GOT3 (cell line): ENCODE results near the gene MCUB.
"Not testable (repeated sequence)": the region's sequence is repeated elsewhere in the genome, so short reads cannot be mapped to it uniquely, and the experiment has no call there.

Experiments
- DNase-seq: peaks from one replicate; lab custom pipeline; 2025; ENCODE audit warnings: mixed read lengths; lab: John Stamatoyannopoulos, UW

Gene MCUB

DNA sequence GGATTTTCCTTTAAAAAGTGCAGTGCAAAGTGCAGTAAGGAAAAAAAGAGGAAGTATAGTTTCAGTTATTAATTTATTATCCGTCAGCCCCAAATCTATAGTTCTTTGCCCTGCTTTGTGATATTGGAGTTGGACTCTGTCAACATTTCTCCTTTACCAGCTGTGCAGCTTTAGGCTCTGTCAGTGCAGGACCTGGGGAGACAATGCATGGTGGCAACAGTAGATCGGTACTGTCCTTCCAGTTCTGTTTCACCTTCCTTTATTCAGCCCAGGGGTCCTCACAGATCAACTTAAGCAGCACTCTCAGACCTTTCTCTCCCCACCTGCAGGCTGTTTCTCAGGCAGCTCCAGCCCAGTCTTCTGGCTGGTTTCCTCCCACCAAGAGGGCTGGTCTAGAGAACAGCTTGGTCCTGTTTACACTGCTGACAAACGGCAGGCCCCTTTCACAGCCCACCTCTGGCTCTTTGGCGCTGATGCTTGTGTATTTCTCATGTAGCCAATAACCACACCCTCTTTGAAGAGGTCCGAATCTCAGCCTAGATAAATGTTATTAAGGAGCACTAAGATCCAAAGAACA lies 71.6 kb downstream of the MCUB start:
- DNase-seq: no peak

DNA sequence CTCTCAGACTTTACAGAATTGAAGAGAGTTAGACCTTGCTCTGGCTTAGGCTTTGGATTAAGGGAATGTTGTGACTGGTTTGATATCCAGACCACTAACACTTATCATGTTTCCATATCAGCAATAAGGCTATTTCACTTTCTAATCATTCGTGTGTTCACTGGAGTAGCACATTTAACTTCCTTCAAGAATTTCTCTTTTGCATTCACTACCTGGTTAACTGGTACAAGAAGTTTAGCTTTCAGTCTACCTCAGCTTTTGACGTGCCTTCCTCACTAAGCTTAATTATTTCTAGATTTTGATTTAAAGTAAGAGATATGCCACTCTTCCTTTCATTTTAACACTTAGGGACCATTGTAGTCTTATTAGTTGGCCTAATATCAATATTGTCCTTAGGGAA lies 80.6 kb downstream of the MCUB start:
- no peak for DNase-seq

DNA sequence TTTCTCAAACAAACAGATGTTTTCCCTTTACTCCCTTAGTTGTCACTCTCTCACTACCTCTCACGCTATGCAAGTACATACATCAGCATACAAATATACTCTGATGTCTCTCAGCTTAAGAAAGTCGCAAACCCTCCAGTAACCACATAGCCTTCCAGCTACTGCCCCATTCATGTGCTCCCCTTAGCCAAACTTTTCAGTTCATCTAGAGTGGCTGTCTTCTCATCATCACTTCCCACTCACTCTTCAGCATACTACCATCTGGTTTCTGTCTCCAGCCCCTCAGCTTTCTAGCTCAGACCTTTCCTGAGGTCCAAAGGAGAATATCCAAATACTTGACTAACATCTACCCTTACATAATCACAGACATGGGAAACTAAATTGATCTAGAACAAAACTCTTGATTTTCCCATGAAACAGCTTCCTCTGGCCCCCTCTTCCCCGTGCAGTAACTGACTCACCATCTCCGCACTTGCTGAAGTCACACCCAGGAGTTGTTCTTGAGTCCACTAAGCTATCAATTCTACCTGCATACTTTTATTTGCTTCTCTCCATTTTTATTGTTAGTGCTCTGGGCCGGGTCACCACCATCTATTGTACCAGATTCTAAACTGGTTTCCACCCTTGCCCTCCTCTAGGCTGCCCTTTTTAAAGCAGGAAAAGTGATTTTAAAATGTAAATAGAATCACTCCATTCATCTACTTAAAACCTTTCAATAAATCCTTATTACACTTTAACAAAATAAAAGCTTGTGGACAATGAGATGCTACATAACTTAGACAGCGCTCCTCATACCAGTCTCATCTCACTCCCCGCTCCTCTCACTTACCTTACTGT lies 86.0 kb downstream of the MCUB start:
- no peak for DNase-seq

DNA sequence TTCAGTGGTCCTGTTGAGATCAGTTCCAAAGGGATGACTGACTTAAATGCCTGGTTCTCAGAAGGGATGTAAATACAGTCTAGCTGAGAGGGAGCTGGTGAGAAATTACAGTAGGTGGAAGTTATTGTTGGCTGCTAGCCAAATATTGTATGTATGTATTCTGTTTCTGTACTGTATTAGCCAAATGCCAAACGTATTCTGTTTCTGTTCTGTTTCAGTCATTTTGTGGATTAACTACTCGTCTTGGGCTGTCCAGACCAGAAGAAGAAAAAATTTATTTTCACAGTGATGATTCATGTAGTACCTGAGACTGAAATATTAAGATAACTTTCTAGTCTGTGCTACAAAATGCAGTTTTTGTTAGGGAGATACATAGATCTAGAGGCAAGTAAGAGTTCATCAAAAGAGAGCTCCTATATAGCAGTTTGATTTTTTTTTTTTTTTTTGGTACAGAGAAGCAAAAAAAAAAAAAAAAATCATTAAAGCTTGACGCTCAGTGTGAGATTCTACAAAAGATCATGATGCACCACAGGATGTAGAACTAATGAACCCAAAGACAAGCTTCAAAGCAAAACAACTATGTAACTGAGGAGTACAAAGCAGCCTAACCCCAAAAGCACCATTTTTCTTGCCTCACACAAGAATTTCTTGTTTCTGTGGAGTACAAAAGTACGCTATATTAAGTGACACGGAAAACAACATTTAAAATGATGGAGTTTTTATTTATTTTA lies 88.4 kb downstream of the MCUB start:
- DNase-seq: no peak

DNA sequence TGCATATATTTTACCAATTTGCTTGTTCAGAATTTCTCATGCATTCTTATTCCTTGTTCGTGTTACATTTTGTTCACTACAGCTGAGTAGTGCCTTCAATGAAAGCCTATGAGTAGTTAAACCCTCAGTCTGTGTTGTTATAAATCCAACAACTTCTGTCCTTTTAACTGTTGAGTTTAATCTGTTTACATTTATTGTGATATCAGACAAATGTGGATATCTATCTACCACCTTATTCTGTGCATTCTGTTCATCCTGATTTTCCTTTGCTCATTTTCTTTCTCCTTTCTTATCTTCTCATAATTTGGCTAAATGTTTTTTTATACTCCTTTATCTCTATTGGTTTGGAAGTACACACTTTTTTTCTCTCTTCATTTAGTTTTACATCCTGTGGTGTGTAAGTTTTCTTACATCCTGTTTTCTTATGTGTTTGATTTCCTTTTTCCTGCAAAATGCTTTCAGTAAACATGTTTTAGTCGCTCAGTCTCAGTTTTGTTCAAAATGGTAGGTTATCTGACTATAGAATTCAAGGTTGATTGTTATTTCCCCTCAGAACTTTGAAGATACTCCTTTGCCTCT lies 89.0 kb downstream of the MCUB start:
- no peak for DNase-seq

DNA sequence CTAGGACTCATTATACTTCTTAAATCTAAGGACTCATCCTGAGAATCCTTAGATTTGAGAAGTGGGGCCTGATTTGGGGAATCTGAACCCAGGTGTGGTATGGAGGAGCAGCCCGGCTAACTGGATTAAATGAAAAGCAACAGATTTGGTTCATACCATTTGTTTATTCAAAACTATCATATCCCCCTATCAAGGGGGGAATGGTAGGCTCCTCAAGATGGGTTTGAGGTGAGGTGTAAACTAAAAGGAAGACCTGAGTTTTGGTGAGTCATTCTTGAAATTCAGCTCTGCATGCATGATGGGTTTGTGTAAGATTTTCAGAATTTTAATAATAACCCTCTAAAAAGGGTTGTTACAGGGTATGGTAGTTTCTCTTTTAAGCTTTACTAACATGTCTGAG lies 89.8 kb downstream of the MCUB start:
- no peak for DNase-seq

DNA sequence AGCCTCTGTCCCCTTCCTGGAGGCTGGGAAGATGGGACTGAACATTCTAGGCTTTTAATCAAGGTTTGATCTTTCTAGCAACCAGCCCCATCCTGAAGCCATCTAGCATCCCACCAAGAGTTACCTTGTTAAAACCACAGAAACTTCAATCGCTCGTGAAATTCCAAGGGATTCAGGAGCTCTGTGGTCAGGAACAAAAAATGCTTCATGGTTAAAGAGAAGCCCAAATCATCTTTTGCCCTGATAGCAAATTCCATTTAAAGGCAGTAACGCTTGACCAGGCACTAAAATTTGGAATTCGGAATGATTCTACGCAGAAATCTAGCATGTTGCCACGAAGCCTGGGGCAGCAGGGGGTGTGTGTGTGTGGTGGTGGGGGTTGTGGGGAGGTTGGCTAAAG lies 95.3 kb downstream of the MCUB start:
- no peak for DNase-seq

DNA sequence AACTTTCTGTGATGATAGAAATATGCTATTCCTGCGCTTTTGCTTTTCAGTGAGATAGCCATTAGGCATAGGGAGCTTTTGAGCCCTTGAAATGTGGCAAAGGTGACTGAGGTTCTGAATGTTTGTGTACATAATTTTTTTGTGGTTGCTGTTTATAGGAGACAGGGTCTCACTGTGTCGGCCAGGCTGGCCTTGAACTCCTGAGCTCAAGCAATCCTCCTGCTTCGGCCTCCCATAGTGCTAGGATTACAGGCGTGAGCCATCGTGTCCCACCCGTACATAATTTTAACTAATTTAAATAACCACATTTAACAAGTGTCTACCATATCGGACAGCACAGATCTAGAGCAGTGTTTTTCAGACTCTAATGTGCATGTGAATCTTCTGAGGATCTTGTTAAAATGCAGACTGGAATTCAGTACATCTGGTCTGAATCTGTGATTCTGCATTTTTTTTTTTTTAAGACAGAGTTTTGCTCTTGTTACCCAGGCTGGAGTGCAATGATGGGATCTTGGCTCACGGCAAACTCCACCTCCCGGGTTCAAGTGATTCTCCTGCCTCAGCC lies 97.9 kb downstream of the MCUB start:
- DNase-seq: no peak

DNA sequence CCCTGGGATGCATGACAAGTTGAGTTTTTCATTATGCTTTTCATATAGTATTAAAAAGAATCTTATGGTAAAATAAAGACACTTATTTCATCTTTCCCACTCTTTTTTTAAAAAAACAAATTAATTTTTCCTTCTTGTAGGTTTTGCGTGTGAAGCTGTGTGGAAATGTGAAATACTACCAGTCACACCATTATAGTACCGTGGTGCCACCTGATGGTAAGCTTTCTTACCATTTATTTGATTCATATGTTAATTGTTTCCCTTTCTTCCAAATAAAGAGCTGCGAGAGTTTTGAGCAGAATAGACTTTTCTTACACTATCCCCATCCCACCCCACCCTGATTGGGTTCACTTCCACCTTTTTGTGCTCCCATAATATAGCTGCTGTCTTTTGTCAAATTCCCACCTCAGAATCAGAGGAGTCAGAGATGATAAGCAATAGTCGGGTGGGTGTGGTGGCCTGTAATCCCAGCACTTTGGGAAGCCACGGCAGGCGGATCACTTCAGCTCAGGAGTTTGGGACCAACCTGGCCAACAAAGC lies 98.9 kb downstream of the MCUB start:
- DNase-seq: no peak

DNA sequence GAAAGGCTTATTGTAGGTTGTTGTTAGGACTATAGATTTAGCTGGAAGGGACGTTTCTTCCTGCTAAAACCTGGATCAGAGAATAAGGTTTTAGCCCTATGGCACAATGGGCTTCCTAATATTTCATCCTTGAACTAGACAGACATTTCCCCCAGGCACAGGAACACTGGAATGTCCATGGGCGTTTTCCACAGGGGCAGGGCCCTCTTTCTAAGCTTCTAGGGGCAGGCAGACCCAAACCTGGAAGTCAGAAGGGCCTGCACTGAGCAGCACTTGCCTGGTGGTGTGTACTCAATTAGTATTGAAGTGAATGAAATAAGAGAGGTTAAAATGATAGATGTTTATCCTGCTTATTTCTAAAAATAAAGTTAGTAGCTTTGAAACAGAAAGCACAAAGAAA lies 102.1 kb downstream of the MCUB start:
- no peak for DNase-seq

DNA sequence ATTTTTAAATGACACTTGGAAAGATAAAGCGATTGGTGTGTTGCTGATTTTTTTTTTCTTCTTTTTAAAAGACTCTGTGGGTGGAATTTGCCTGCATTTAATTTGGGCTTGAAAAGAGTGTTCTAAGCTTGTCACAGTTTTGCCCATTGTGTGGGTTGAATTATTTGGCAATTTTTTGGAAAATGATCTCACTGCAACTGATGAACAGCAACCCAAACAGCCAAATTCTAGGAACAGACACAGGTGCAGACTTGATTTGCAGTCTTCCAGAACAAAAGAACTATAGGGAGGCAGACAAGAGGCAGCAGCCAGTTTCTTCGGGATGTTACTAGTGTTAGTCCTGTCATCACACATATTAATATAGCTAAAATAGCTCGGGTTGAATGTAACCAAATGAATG lies 102.7 kb downstream of the MCUB start:
- no peak for DNase-seq

DNA sequence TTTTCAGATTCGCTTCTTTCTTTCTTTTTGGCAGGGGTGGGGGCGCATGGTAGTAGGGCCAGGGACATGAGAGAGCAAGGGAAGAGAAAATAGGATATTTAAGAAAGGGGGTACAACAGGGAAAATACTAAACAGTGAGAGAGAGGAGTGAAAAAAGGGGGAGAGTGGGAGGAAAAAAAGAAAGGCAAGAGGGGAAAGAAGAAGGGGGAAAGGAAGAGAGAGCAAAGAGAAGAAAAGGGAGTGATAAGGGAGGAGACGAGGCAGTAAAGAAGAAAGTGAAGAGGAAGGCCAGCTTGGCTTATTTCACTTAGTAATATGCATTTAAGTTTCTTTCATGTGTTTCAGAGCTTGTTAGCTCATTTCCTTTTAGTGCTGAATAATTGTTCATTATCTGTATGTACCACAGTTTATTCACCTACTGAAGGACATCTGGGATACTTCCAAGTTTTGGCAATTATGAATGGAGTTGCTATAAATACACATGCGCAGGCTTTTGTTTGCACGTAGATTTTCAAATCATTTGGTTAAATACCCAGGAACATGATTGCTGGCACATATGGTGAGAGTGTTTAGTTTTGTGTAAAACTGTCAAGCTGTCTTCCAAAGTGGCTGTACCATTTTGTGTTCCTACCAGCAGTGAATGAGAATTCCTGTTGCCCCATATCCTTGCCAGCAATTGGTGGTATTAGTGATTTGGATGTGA lies 105.9 kb downstream of the MCUB start:
- DNase-seq: no peak

DNA sequence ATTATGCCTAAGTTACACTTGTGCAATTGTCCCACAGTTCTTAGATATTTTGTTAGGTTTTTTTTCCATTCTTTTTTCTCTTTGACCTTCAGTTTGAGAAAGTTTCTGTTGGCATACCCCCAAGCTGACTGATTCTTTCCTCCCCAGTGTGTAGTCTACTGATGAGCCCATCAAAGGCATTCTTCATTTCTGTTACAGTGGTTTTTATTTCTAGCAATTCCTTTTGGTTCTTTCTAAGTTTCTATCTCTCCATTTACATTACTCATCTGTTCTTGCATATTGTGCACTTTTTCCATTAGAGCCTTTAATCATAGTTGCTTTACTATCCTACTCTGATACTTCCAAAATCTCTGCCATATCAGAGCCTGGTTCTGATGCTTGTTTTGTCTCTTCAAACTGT lies 111.3 kb downstream of the MCUB start:
- no peak for DNase-seq

DNA sequence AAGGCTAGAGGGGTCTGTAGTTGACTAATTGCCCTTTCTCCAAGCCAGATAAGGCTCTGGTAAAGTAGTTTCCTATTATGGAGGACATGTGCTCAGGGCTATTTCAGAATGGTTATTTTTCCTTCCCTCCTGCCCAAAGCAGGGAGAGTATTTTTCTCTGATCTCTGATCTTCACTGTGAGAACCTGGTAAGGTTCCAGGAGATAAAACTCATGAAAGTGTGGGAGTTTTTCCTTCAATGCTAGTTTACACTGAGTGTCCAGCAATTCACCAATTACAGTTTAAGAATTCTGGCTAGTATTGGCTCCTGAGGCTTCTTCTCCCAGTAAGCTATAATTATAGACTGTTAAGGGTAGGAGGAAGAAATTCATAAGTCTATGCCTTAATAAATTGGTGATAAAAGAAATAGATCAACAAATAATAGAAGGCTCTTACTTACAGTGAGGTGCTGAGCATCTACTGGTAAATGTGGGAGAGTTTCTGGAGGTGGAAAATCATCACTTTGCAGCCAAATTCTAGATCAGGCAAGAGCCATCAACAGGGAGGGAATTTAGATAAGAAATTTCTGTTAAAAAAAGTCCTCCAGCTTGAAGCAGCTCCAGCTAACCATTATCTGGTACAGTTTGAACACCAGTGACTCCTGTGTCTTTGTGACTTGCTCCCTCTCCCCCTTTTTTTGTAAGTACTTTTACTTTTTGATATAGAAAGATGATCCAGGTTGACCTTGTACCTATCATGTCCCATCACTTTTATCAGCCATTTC lies 112.3 kb downstream of the MCUB start:
- no peak for DNase-seq

DNA sequence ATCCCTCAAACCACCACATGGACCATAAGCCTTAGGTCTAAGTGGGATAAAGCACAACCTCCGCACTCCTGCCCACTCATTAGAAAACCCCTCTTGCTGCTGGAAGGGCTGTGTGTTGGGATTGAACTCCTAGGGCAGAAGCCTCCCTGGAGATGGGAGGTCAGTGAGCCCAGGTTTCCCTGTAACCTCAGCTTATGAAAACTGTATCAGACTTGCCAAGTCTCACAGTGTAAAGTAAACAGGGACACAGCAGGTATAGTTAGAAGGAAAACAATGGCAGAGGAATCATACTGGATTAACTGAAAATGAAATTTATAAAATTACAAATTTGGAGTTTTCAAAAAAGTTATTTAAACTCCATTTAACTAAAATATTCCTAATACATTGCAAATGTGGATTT lies 113.3 kb downstream of the MCUB start:
- no peak for DNase-seq

DNA sequence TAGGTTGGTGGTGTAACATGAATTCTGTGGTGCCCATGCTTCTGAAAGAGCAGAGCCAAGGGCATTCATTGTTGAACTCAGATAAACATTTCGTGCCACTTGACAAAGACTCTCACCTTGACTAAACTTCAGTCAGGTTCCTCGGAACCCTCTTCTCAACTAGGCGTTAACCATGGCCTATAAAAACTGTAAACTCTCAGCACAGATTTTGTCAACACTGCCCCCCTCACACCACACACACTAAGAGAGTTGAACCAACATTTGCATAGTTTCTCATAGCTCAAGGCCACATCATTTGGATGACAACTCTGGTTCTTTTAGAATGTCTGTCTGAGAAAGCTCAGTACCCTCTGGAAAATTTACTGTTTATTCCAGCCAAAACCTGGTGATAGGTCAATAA lies 115.1 kb downstream of the MCUB start:
- no peak for DNase-seq

DNA sequence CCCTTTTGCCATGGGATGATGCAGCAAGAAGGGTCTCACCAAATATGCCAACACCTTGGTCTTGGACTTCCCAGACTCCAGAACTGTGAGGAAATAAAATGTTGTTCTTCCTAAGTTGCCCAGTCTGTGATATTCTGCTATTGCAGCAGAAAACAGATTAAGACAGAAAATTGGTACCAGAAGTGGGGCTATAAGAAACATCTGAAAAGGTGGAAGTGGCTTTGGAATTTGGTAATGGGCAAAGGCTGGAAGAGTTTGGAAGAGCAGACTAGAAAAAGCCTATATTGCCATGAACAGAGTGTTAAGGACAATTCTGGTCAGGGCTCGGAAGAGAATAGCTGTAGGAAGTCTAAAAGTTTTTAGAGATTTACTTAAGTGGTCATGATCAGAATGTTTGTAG lies 115.8 kb downstream of the MCUB start:
- DNase-seq: no peak

DNA sequence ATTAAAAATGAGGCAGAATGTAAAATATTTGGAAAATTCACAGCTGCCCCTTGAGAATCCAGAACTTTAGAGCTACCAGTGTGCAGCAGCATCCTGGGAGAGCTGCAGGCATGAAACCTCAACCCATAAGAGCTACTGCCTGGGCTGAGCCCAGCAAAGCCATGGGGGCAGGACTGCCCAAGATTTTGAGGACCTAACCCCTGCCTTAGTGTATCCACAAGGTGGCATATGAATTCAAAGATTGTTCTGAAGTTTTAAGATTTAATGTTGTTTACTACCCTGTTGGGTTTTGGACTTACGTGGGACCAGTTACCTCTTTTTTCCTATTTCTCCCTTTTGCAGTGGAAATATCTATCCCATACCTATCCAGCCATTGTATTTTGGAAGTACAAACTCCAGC lies 116.8 kb downstream of the MCUB start:
- DNase-seq: no peak

DNA sequence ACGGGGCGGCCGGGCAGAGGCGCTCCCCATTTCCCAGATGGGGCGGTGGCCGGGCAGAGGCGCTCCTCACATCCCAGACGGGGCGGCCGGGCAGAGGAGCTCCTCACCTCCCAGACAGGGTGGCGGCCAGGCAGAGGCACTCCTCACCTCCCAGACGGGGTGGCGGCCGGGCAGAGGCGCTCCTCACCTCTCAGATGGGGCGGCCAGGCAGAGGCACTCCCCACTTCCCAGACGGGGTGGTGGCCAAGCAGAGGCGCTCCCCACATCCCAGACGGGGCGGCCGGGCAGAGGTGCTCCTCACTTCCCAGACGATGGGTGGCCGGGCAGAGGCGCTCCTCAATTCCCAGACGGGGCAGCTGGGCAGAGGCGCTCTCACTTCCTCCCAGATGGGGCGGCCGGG lies 118.4 kb downstream of the MCUB start:
- DNase-seq: not testable (repeated sequence)

DNA sequence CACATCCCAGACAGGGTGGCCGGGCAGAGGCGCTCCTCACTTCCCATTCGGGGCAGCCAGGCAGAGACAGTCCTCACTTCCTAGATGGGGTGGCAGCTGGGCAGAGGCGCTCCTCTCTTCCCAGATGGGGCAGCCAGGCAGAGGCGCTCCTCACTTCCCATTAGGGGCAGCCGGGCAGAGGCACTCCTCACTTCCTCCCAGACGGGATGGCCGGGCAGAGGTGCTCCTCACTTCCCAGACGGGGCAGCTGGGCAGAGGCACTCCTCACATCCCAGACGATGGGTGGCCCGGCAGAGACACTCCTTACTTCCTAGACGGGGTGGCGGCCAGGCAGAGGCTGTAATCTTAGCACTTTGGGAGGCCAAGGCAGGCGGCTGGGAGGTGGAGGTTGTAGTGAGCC lies 118.9 kb downstream of the MCUB start:
- DNase-seq: not testable (repeated sequence)

DNA sequence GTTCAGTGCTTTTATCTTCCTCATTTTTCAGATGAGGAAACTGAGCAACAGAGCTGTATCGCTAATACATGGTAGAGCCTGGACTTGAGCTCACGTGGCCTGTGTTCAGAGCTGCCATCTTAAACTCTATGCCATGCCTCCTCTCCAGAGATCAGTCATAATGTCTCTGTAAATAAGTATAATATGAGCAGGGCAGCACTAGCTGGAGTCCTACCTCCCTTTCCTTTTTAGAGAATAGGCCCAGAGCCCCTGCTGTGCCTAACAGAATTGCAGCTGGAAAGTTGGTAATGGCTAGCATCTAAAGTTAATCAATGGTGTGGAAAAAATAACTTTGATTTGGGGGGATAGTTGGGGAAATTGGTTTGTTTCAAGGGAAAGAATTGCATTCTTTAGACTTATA lies 122.8 kb downstream of the MCUB start:
- no peak for DNase-seq
